ENCODE data around the gene SEMA3C.

DNA sequence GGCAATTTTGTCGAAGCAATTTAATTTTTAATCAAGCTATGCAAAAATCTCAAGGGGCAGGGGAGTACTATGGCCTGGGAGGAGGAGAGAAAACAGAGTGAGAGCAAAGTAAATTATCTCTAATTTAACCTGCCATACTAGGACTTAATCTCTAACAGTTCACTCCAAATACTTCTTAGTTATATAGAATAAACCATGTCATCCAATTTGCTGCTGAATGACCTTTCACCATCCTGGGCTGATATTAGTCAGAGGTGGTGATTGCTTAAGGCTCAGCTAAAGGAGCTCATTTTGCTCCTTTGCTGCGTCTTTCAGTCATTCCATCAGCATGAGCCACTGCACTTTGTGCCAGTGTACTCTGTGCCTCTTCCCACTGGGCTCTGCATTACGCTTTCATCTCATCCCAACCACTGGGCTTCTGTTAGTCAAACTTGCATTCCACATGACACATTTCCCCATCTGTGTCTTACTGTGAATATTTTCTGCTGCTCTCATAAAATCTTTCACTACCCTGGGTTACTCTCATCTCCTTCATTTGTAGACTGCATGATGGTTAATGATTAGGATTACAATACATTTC, 196.1 kb downstream of the SEMA3C start:
- TF ChIP-seq RARB (CRISPR knock-in tag; IDR thresholded peaks at IDR 0.05): no peak
- TF ChIP-seq PATZ1 (CRISPR knock-in tag; IDR thresholded peaks at IDR 0.05; ENCODE audit: borderline replicate concordance): no peak
- TF ChIP-seq ZFP30 (CRISPR knock-in tag; IDR thresholded peaks at IDR 0.05): no peak
- TF ChIP-seq ZNF565 (CRISPR knock-in tag; conservative IDR thresholded peaks at IDR 0.05; ENCODE audit: low read depth): no peak
- TF ChIP-seq CSDC2 (CRISPR knock-in tag; IDR thresholded peaks at IDR 0.05): no peak
- no peak for TF ChIP-seq ZC3H10 (CRISPR knock-in tag; IDR thresholded peaks at IDR 0.05)
- TF ChIP-seq ZNF70 (CRISPR knock-in tag; IDR thresholded peaks at IDR 0.05): no peak
- TF ChIP-seq ZFP3 (CRISPR knock-in tag; IDR thresholded peaks at IDR 0.05): no peak
- no peak for TF ChIP-seq GLIS3 (CRISPR knock-in tag; IDR thresholded peaks at IDR 0.05)
- TF ChIP-seq, protein P1, sequence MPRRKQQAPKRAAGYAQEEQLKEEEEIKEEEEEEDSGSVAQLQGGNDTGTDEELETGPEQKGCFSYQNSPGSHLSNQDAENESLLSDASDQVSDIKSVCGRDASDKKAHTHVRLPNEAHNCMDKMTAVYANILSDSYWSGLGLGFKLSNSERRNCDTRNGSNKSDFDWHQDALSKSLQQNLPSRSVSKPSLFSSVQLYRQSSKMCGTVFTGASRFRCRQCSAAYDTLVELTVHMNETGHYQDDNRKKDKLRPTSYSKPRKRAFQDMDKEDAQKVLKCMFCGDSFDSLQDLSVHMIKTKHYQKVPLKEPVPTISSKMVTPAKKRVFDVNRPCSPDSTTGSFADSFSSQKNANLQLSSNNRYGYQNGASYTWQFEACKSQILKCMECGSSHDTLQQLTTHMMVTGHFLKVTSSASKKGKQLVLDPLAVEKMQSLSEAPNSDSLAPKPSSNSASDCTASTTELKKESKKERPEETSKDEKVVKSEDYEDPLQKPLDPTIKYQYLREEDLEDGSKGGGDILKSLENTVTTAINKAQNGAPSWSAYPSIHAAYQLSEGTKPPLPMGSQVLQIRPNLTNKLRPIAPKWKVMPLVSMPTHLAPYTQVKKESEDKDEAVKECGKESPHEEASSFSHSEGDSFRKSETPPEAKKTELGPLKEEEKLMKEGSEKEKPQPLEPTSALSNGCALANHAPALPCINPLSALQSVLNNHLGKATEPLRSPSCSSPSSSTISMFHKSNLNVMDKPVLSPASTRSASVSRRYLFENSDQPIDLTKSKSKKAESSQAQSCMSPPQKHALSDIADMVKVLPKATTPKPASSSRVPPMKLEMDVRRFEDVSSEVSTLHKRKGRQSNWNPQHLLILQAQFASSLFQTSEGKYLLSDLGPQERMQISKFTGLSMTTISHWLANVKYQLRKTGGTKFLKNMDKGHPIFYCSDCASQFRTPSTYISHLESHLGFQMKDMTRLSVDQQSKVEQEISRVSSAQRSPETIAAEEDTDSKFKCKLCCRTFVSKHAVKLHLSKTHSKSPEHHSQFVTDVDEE (CRISPR knock-in tag; IDR thresholded peaks at IDR 0.05): no peak
- TF ChIP-seq, protein P2, sequence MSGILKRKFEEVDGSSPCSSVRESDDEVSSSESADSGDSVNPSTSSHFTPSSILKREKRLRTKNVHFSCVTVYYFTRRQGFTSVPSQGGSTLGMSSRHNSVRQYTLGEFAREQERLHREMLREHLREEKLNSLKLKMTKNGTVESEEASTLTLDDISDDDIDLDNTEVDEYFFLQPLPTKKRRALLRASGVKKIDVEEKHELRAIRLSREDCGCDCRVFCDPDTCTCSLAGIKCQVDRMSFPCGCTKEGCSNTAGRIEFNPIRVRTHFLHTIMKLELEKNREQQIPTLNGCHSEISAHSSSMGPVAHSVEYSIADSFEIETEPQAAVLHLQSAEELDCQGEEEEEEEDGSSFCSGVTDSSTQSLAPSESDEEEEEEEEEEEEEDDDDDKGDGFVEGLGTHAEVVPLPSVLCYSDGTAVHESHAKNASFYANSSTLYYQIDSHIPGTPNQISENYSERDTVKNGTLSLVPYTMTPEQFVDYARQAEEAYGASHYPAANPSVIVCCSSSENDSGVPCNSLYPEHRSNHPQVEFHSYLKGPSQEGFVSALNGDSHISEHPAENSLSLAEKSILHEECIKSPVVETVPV (CRISPR knock-in tag; IDR thresholded peaks at IDR 0.05): no peak
- no peak for TF ChIP-seq ARNTL (CRISPR knock-in tag; IDR thresholded peaks at IDR 0.05; ENCODE audit: borderline replicate concordance, low read depth)

Measured in SK-N-SH treated with all-trans-retinoic acid at 6 μM for 48 hours (cell line).